ENCODE measurements around the gene NEK1. TPM values are rescaled to one million over a fixed set of nuclear protein-coding genes. Genes with fewer than 3 reads are reported as not detected.
A peak's percentile ranks its signal among the peaks of the same experiment; 100 is the strongest.

Gene NEK1
- total RNA-seq, 1 donor from 2014 or later: 13.0 TPM

GRCh38 chr4:169446824-169447223 is 165.6 kb downstream of the NEK1 start:
- no peak for DNase-seq (ENCODE audit: low read depth, low spot score)
- no peak overlapping the region for H3K4me3 Mint-ChIP-seq
- no peak overlapping the region for H3K27ac Mint-ChIP-seq (ENCODE audit: unreplicated experiment)
- H3K9me3 Mint-ChIP-seq: peaks cover 31% of the 10 kb centered on the region
- peaks cover 75% of the 10 kb centered on the region for H3K36me3 Mint-ChIP-seq (ENCODE audit: low read depth)
- no peaks in the 10 kb centered on the region for H3K4me1 Mint-ChIP-seq
- no peak for TF ChIP-seq CTCF (conservative IDR thresholded peaks at IDR 0.05)
- no peaks in the 10 kb centered on the region for H3K27me3 Mint-ChIP-seq (ENCODE audit: low read depth)

GRCh38 chr4:169443748-169444147 is 168.6 kb downstream of the NEK1 start:
- Mint-ChIP-seq H3K27ac (ENCODE audit: unreplicated experiment) (no peak overlapping the region), H3K9me3 (peaks cover 31% of the 10 kb centered on the region), H3K4me1 (no peaks in the 10 kb centered on the region), H3K4me3 (no peak overlapping the region), H3K36me3 (ENCODE audit: low read depth) (peaks cover 52% of the 10 kb centered on the region), H3K27me3 (ENCODE audit: low read depth) (no peaks in the 10 kb centered on the region)
- TF ChIP-seq CTCF (conservative IDR thresholded peaks at IDR 0.05): no peak
- no peak for DNase-seq (ENCODE audit: low read depth, low spot score)

- H3K4me1 Mint-ChIP-seq: no peaks in the 10 kb centered on the region
- TF ChIP-seq CTCF (conservative IDR thresholded peaks at IDR 0.05): no peak
- peaks cover 21% of the 10 kb centered on the region for H3K9me3 Mint-ChIP-seq
- DNase-seq (ENCODE audit: low read depth, low spot score): no peak
- H3K36me3 Mint-ChIP-seq (ENCODE audit: low read depth): peaks cover 25% of the 10 kb centered on the region
- H3K27ac Mint-ChIP-seq (ENCODE audit: unreplicated experiment): peak overlapping the region; percentile 4
- H3K4me3 Mint-ChIP-seq: no peak overlapping the region
- H3K27me3 Mint-ChIP-seq (ENCODE audit: low read depth): no peaks in the 10 kb centered on the region
Observed at GRCh38 chr4:169440446-169440845, 171.9 kb downstream of the NEK1 start.

GRCh38 chr4:169439244-169439643 is 173.1 kb downstream of the NEK1 start:
- H3K27me3 Mint-ChIP-seq (ENCODE audit: low read depth): no peaks in the 10 kb centered on the region

GRCh38 chr4:169438057-169438480 is 174.3 kb downstream of the NEK1 start:
- TF ChIP-seq CTCF (conservative IDR thresholded peaks at IDR 0.05): no peak
- Mint-ChIP-seq H3K9me3 (peaks cover 5% of the 10 kb centered on the region), H3K27me3 (ENCODE audit: low read depth) (no peaks in the 10 kb centered on the region), H3K27ac (ENCODE audit: unreplicated experiment) (no peak overlapping the region), H3K36me3 (ENCODE audit: low read depth) (peaks cover 5% of the 10 kb centered on the region), H3K4me3 (no peak overlapping the region), H3K4me1 (no peaks in the 10 kb centered on the region)
- DNase-seq (ENCODE audit: low read depth, low spot score): no peak

More at GRCh38 chr4:169439244-169439643, 173.1 kb downstream of the NEK1 start:
- no peak for DNase-seq (ENCODE audit: low read depth, low spot score)
- no peaks in the 10 kb centered on the region for H3K4me1 Mint-ChIP-seq
- no peak overlapping the region for H3K4me3 Mint-ChIP-seq
- peaks cover 13% of the 10 kb centered on the region for H3K9me3 Mint-ChIP-seq
- no peak overlapping the region for H3K27ac Mint-ChIP-seq (ENCODE audit: unreplicated experiment)
- TF ChIP-seq CTCF (conservative IDR thresholded peaks at IDR 0.05): no peak
- H3K36me3 Mint-ChIP-seq (ENCODE audit: low read depth): peaks cover 14% of the 10 kb centered on the region
